ENCODE data around the gene DCLK2. TPM values are rescaled to one million over a fixed set of nuclear protein-coding genes. Genes with fewer than 3 reads are reported as not detected.
"Not testable (repeated sequence)": the region's sequence is repeated elsewhere in the genome, so short reads cannot be mapped to it uniquely, and the experiment has no call there.

Gene DCLK2
- total RNA-seq, 2 experiments from 2014 or later: not detected

- Histone ChIP-seq H4K20me1 (ENCODE audit: insufficient read depth, low read length) (no peaks in the 10 kb centered on the region), H3K9me2 (ENCODE audit: insufficient read depth, low read length) (no peaks in the 10 kb centered on the region), H3K79me2 (ENCODE audit: insufficient read depth, low read depth, low read length) (no peaks in the 10 kb centered on the region), H3K36me3 (ENCODE audit: insufficient read depth, low read length) (no peaks in the 10 kb centered on the region), H3K4me1 (ENCODE audit: insufficient read depth, low read length, poor library complexity, severe bottlenecking) (no peaks in the 10 kb centered on the region), H2AFZ (ENCODE audit: low read length) (no peak overlapping the region), H3K9me3 (ENCODE audit: low read length) (no peaks in the 10 kb centered on the region), H3K27ac (ENCODE audit: low read depth, low read length, poor library complexity, severe bottlenecking) (no peak overlapping the region), H3K4me3 (ENCODE audit: low read depth, low read length, poor library complexity, severe bottlenecking) (no peak overlapping the region), H3K4me2 (ENCODE audit: low read length) (no peak overlapping the region)
- BruUV-seq (replicated peaks): no TSS peak
- CTCF ChIA-PET (ENCODE audit: unreplicated experiment): no interaction called here
- POLR2A ChIA-PET: interaction anchor here (0.6 kb wide), 1 partner anchor 11 kb away, joined by 3 read pairs; no protein-coding TSS in a partner anchor
- DNase-seq (ENCODE audit: low spot score): no peak
- intact Hi-C loops (cut with micrococcal nuclease; ENCODE audit: unreplicated experiment): no loop called here
- TF ChIP-seq EZH2phosphoT487 (IDR thresholded peaks at IDR 0.05; ENCODE audit: borderline replicate concordance, low read depth, low read length) (no peak), CTCF (conservative IDR thresholded peaks at IDR 0.05; ENCODE audit: low read length) (no peak)
Observed at GRCh38 chr4:150160473-150160872, 82.2 kb downstream of the DCLK2 start.

- intact Hi-C loops (cut with micrococcal nuclease; ENCODE audit: unreplicated experiment): no loop called here
- no peaks in the 10 kb centered on the region for H4K20me1 ChIP-seq (ENCODE audit: insufficient read depth, low read length)
- H3K4me3 ChIP-seq (ENCODE audit: low read depth, low read length, poor library complexity, severe bottlenecking): no peak overlapping the region
- no peaks in the 10 kb centered on the region for H3K4me1 ChIP-seq (ENCODE audit: insufficient read depth, low read length, poor library complexity, severe bottlenecking)
- no peak for TF ChIP-seq CTCF (conservative IDR thresholded peaks at IDR 0.05; ENCODE audit: low read length)
- no peak for TF ChIP-seq EZH2phosphoT487 (IDR thresholded peaks at IDR 0.05; ENCODE audit: borderline replicate concordance, low read depth, low read length)
- DNase-seq (ENCODE audit: low spot score): no peak
- H3K27ac ChIP-seq (ENCODE audit: low read depth, low read length, poor library complexity, severe bottlenecking): no peak overlapping the region
- no peak overlapping the region for H3K4me2 ChIP-seq (ENCODE audit: low read length)
- BruUV-seq (replicated peaks): no TSS peak
- POLR2A ChIA-PET: no interaction called here
- no peak overlapping the region for H2AFZ ChIP-seq (ENCODE audit: low read length)
- H3K9me2 ChIP-seq (ENCODE audit: insufficient read depth, low read length): no peaks in the 10 kb centered on the region
- no peaks in the 10 kb centered on the region for H3K36me3 ChIP-seq (ENCODE audit: insufficient read depth, low read length)
- H3K9me3 ChIP-seq (ENCODE audit: low read length): no peaks in the 10 kb centered on the region
- CTCF ChIA-PET (ENCODE audit: unreplicated experiment): no interaction called here
- no peaks in the 10 kb centered on the region for H3K79me2 ChIP-seq (ENCODE audit: insufficient read depth, low read depth, low read length)
Observed at GRCh38 chr4:150161109-150161508, 82.9 kb downstream of the DCLK2 start.

GRCh38 chr4:150162020-150162419, 83.8 kb downstream of the DCLK2 start:
- H3K4me1 ChIP-seq (ENCODE audit: insufficient read depth, low read length, poor library complexity, severe bottlenecking); BruUV-seq (replicated peaks); intact Hi-C loops (cut with micrococcal nuclease; ENCODE audit: unreplicated experiment); H4K20me1 ChIP-seq (ENCODE audit: insufficient read depth, low read length); H3K27ac ChIP-seq (ENCODE audit: low read depth, low read length, poor library complexity, severe bottlenecking); H3K9me2 ChIP-seq (ENCODE audit: insufficient read depth, low read length); H3K79me2 ChIP-seq (ENCODE audit: insufficient read depth, low read depth, low read length); H3K9me3 ChIP-seq (ENCODE audit: low read length); H3K36me3 ChIP-seq (ENCODE audit: insufficient read depth, low read length); CTCF ChIA-PET (ENCODE audit: unreplicated experiment); POLR2A ChIA-PET; H2AFZ ChIP-seq (ENCODE audit: low read length); H3K4me3 ChIP-seq (ENCODE audit: low read depth, low read length, poor library complexity, severe bottlenecking); DNase-seq (ENCODE audit: low spot score); H3K4me2 ChIP-seq (ENCODE audit: low read length): not testable (repeated sequence)

All from OCI-LY7 (cell line).